Activated naive CD8-positive, alpha-beta T cell (primary cell): ENCODE data around the gene ARHGAP18.

Experiments used
- H3K27ac Mint-ChIP-seq: one replicate; pipeline ENCODE4 v1.8.0; 2021; ENCODE audit warnings: mixed read lengths
- H3K27me3 Mint-ChIP-seq: one replicate; pipeline ENCODE4 v1.8.0; 2021; ENCODE audit warnings: mixed read lengths
- H3K36me3 Mint-ChIP-seq: one replicate; pipeline ENCODE4 v1.8.0; 2021; ENCODE audit warnings: mixed read lengths
- H3K4me1 Mint-ChIP-seq: one replicate; pipeline ENCODE4 v1.8.0; 2021; ENCODE audit warnings: low read depth, mixed read lengths
- H3K4me3 Mint-ChIP-seq: one replicate; pipeline ENCODE4 v1.8.0; 2021; ENCODE audit warnings: mild to moderate bottlenecking, mixed read lengths
- H3K9me3 Mint-ChIP-seq: one replicate; pipeline ENCODE4 v1.8.0; 2021; ENCODE audit warnings: low read depth, mixed read lengths

The ARHGAP18 gene

GRCh38 chr6:129619579-129620233, 90.3 kb downstream of the ARHGAP18 start:
- H3K27me3 Mint-ChIP-seq: no peaks in the 10 kb centered on the region
- no peak overlapping the region for H3K4me3 Mint-ChIP-seq
- no peaks in the 10 kb centered on the region for H3K9me3 Mint-ChIP-seq
- H3K27ac Mint-ChIP-seq: no peak overlapping the region
- H3K4me1 Mint-ChIP-seq: no peaks in the 10 kb centered on the region
- H3K36me3 Mint-ChIP-seq: no peaks in the 10 kb centered on the region

- no peak overlapping the region for H3K4me3 Mint-ChIP-seq
- no peaks in the 10 kb centered on the region for H3K9me3 Mint-ChIP-seq
- no peaks in the 10 kb centered on the region for H3K36me3 Mint-ChIP-seq
- H3K4me1 Mint-ChIP-seq: no peaks in the 10 kb centered on the region
- H3K27me3 Mint-ChIP-seq: no peaks in the 10 kb centered on the region
- no peak overlapping the region for H3K27ac Mint-ChIP-seq
These were observed 92.0 kb downstream of the ARHGAP18 start for GRCh38 chr6:129617986-129618385.

GRCh38 chr6:129615496-129615895, 94.5 kb downstream of the ARHGAP18 start:
- Mint-ChIP-seq H3K27ac (no peak overlapping the region), H3K9me3 (no peaks in the 10 kb centered on the region), H3K4me1 (no peaks in the 10 kb centered on the region), H3K4me3 (no peak overlapping the region), H3K36me3 (no peaks in the 10 kb centered on the region), H3K27me3 (no peaks in the 10 kb centered on the region)

GRCh38 chr6:129615020-129615419, 95.0 kb downstream of the ARHGAP18 start:
- no peaks in the 10 kb centered on the region for H3K27me3 Mint-ChIP-seq
- peaks cover 2% of the 10 kb centered on the region for H3K36me3 Mint-ChIP-seq
- no peaks in the 10 kb centered on the region for H3K4me1 Mint-ChIP-seq
- no peaks in the 10 kb centered on the region for H3K9me3 Mint-ChIP-seq
- no peak overlapping the region for H3K4me3 Mint-ChIP-seq
- no peak overlapping the region for H3K27ac Mint-ChIP-seq

GRCh38 chr6:129614464-129614863, 95.5 kb downstream of the ARHGAP18 start:
- no peaks in the 10 kb centered on the region for H3K27me3 Mint-ChIP-seq
- no peaks in the 10 kb centered on the region for H3K9me3 Mint-ChIP-seq
- H3K4me3 Mint-ChIP-seq: no peak overlapping the region
- no peaks in the 10 kb centered on the region for H3K4me1 Mint-ChIP-seq
- H3K27ac Mint-ChIP-seq: no peak overlapping the region
- H3K36me3 Mint-ChIP-seq: peaks cover 3% of the 10 kb centered on the region

- Mint-ChIP-seq H3K27me3 (no peaks in the 10 kb centered on the region), H3K4me1 (no peaks in the 10 kb centered on the region), H3K4me3 (no peak overlapping the region), H3K36me3 (peaks cover 3% of the 10 kb centered on the region), H3K27ac (no peak overlapping the region), H3K9me3 (no peaks in the 10 kb centered on the region)
These were observed 97.5 kb downstream of the ARHGAP18 start for GRCh38 chr6:129612440-129612839.

GRCh38 chr6:129609635-129610034, 100.3 kb downstream of the ARHGAP18 start:
- H3K36me3 Mint-ChIP-seq: peaks cover 6% of the 10 kb centered on the region
- H3K4me3 Mint-ChIP-seq: no peak overlapping the region
- H3K27ac Mint-ChIP-seq: no peak overlapping the region
- H3K4me1 Mint-ChIP-seq: no peaks in the 10 kb centered on the region
- no peaks in the 10 kb centered on the region for H3K27me3 Mint-ChIP-seq
- no peaks in the 10 kb centered on the region for H3K9me3 Mint-ChIP-seq

- Mint-ChIP-seq H3K36me3 (peaks cover 6% of the 10 kb centered on the region), H3K27ac (no peak overlapping the region), H3K9me3 (no peaks in the 10 kb centered on the region), H3K4me1 (no peaks in the 10 kb centered on the region), H3K27me3 (no peaks in the 10 kb centered on the region), H3K4me3 (no peak overlapping the region)
These were observed 101.0 kb downstream of the ARHGAP18 start for GRCh38 chr6:129608886-129609537.

- Mint-ChIP-seq H3K27ac (no peak overlapping the region), H3K4me3 (no peak overlapping the region), H3K9me3 (no peaks in the 10 kb centered on the region), H3K27me3 (no peaks in the 10 kb centered on the region), H3K4me1 (no peaks in the 10 kb centered on the region), H3K36me3 (peaks cover 6% of the 10 kb centered on the region)
These were observed 102.3 kb downstream of the ARHGAP18 start for GRCh38 chr6:129607581-129608186.

GRCh38 chr6:129606664-129607063, 103.3 kb downstream of the ARHGAP18 start:
- no peaks in the 10 kb centered on the region for H3K4me1 Mint-ChIP-seq
- no peak overlapping the region for H3K27ac Mint-ChIP-seq
- peaks cover 6% of the 10 kb centered on the region for H3K36me3 Mint-ChIP-seq
- H3K9me3 Mint-ChIP-seq: no peaks in the 10 kb centered on the region
- H3K4me3 Mint-ChIP-seq: no peak overlapping the region
- H3K27me3 Mint-ChIP-seq: no peaks in the 10 kb centered on the region

GRCh38 chr6:129605967-129606366, 104.0 kb downstream of the ARHGAP18 start:
- Mint-ChIP-seq H3K9me3 (no peaks in the 10 kb centered on the region), H3K4me3 (no peak overlapping the region), H3K27ac (no peak overlapping the region), H3K27me3 (no peaks in the 10 kb centered on the region), H3K4me1 (no peaks in the 10 kb centered on the region), H3K36me3 (peaks cover 6% of the 10 kb centered on the region)

- Mint-ChIP-seq H3K27me3 (no peaks in the 10 kb centered on the region), H3K4me3 (no peak overlapping the region), H3K36me3 (peaks cover 4% of the 10 kb centered on the region), H3K4me1 (no peaks in the 10 kb centered on the region), H3K27ac (no peak overlapping the region), H3K9me3 (no peaks in the 10 kb centered on the region)
These were observed 104.9 kb downstream of the ARHGAP18 start for GRCh38 chr6:129605095-129605494.

- Mint-ChIP-seq H3K9me3 (no peaks in the 10 kb centered on the region), H3K4me3 (no peak overlapping the region), H3K4me1 (no peaks in the 10 kb centered on the region), H3K27me3 (no peaks in the 10 kb centered on the region), H3K27ac (no peak overlapping the region), H3K36me3 (peaks cover 3% of the 10 kb centered on the region)
These were observed 105.7 kb downstream of the ARHGAP18 start for GRCh38 chr6:129604321-129604720.

GRCh38 chr6:129603741-129604140, 106.2 kb downstream of the ARHGAP18 start:
- H3K4me1 Mint-ChIP-seq: no peaks in the 10 kb centered on the region
- no peaks in the 10 kb centered on the region for H3K9me3 Mint-ChIP-seq
- H3K27ac Mint-ChIP-seq: no peak overlapping the region
- H3K36me3 Mint-ChIP-seq: peaks cover 3% of the 10 kb centered on the region
- H3K27me3 Mint-ChIP-seq: no peaks in the 10 kb centered on the region
- H3K4me3 Mint-ChIP-seq: no peak overlapping the region

GRCh38 chr6:129601323-129601722, 108.7 kb downstream of the ARHGAP18 start:
- H3K27me3 Mint-ChIP-seq: no peaks in the 10 kb centered on the region
- no peaks in the 10 kb centered on the region for H3K9me3 Mint-ChIP-seq
- no peaks in the 10 kb centered on the region for H3K36me3 Mint-ChIP-seq
- no peak overlapping the region for H3K4me3 Mint-ChIP-seq
- H3K27ac Mint-ChIP-seq: no peak overlapping the region
- no peaks in the 10 kb centered on the region for H3K4me1 Mint-ChIP-seq
